Cardiac muscle cell (in vitro differentiated cells and primary cell): ENCODE data around the gene PTPRD. TPM values are rescaled to one million over a fixed set of nuclear protein-coding genes. Genes with fewer than 3 reads are reported as not detected.

ENCODE experiments used
- DNase-seq, 2 donors: peaks; one replicate each; pipeline versions ENCODE4 v3.0.0 to v3.0.0-alpha.2; 2010 to 2017; ENCODE audit warnings: low read depth in 1 of 2, low spot score in 1 of 2
- H3K27ac ChIP-seq: fragments of 200-600 bp; sonication (generic); 2 replicates; pipeline ENCODE4 v1.5.1; 2016
- H3K27me3 ChIP-seq: fragments of 200-600 bp; sonication (generic); 2 replicates; pipeline ENCODE4 v1.6.0; 2016; ENCODE audit warnings: control low read depth
- H3K36me3 ChIP-seq: fragments of 200-600 bp; sonication (generic); 2 replicates; pipeline ENCODE4 v1.5.1; 2016; ENCODE audit warnings: control low read depth
- H3K4me1 ChIP-seq: fragments of 200-600 bp; sonication (generic); 2 replicates; pipeline ENCODE4 v1.8.1; 2017; ENCODE audit warnings: low read depth, mild to moderate bottlenecking, mixed run types
- H3K4me3 ChIP-seq: fragments of 200-600 bp; sonication (generic); 2 replicates; pipeline ENCODE4 v1.5.1; 2016; ENCODE audit warnings: mild to moderate bottlenecking
- H3K9me3 ChIP-seq: fragments of 200-600 bp; sonication (generic); 2 replicates; pipeline ENCODE4 v1.5.1; 2017; ENCODE audit warnings: low read depth, mild to moderate bottlenecking, control low read depth
- CTCF ChIP-seq: IDR thresholded peaks from 2 replicates; pipeline ENCODE4 v1.5.1; 2012; ENCODE audit warnings: low read depth, mild to moderate bottlenecking, low read length
- polyA plus RNA-seq: library from polyadenylated mRNA; unstranded; fragments of >200 nt; fragmentation: Nextera tagmentation; extraction: Ambion mirVana; gene quantifications from 2 replicates; pipeline ENCODE4 v1.2.1, GENCODE V29; 2016
- total RNA-seq: library from RNA; depleted of rRNA; stranded (reverse); fragments of >200 nt; gene quantifications from 2 replicates; pipeline ENCODE4 v1.2.3, GENCODE V29; 2016

Gene PTPRD
- total and polyA plus RNA-seq, 2 experiments from 2014 or later: 37.0 to 287 TPM

- H3K4me1 ChIP-seq: no peaks in the 10 kb centered on the region
- TF ChIP-seq CTCF: no peak
- DNase-seq: no peak
- no peaks in the 10 kb centered on the region for H3K27me3 ChIP-seq
- H3K4me3 ChIP-seq: no peak overlapping the region
- H3K9me3 ChIP-seq: no peaks in the 10 kb centered on the region
- no peak overlapping the region for H3K27ac ChIP-seq
- no peaks in the 10 kb centered on the region for H3K36me3 ChIP-seq
Observed at GRCh38 chr9:9862235-9862810, 750.5 kb downstream of the PTPRD start.

GRCh38 chr9:9855177-9856078, 757.4 kb downstream of the PTPRD start:
- no peak overlapping the region for H3K4me3 ChIP-seq
- H3K27ac ChIP-seq: no peak overlapping the region
- no peaks in the 10 kb centered on the region for H3K9me3 ChIP-seq
- no peak for DNase-seq
- H3K36me3 ChIP-seq: no peaks in the 10 kb centered on the region
- H3K4me1 ChIP-seq: no peaks in the 10 kb centered on the region
- no peak for TF ChIP-seq CTCF
- no peaks in the 10 kb centered on the region for H3K27me3 ChIP-seq

- no peaks in the 10 kb centered on the region for H3K4me1 ChIP-seq
- H3K9me3 ChIP-seq: no peaks in the 10 kb centered on the region
- H3K4me3 ChIP-seq: no peak overlapping the region
- H3K27me3 ChIP-seq: no peaks in the 10 kb centered on the region
- no peaks in the 10 kb centered on the region for H3K36me3 ChIP-seq
- no peak for TF ChIP-seq CTCF
- no peak overlapping the region for H3K27ac ChIP-seq
- DNase-seq: no peak
Observed at GRCh38 chr9:9847750-9848149, 765.1 kb downstream of the PTPRD start.

GRCh38 chr9:9846557-9846956, 766.2 kb downstream of the PTPRD start:
- H3K4me1 ChIP-seq: no peaks in the 10 kb centered on the region
- H3K27me3 ChIP-seq: no peaks in the 10 kb centered on the region
- no peak overlapping the region for H3K27ac ChIP-seq
- H3K36me3 ChIP-seq: no peaks in the 10 kb centered on the region
- DNase-seq: no peak
- no peak overlapping the region for H3K4me3 ChIP-seq
- no peak for TF ChIP-seq CTCF
- H3K9me3 ChIP-seq: no peaks in the 10 kb centered on the region

- H3K36me3 ChIP-seq: no peaks in the 10 kb centered on the region
- no peaks in the 10 kb centered on the region for H3K9me3 ChIP-seq
- DNase-seq: no peak
- H3K4me3 ChIP-seq: no peak overlapping the region
- TF ChIP-seq CTCF: no peak
- H3K27ac ChIP-seq: no peak overlapping the region
- H3K4me1 ChIP-seq: no peaks in the 10 kb centered on the region
- no peaks in the 10 kb centered on the region for H3K27me3 ChIP-seq
Observed at GRCh38 chr9:9820436-9820835, 792.4 kb downstream of the PTPRD start.
